ENCODE measurements around the gene ADGRD1. TPM values are rescaled to one million over a fixed set of nuclear protein-coding genes. Genes with fewer than 3 reads are reported as not detected.

The ADGRD1 gene
- polyA plus RNA-seq, 1 donor = 13.7 TPM

DNA sequence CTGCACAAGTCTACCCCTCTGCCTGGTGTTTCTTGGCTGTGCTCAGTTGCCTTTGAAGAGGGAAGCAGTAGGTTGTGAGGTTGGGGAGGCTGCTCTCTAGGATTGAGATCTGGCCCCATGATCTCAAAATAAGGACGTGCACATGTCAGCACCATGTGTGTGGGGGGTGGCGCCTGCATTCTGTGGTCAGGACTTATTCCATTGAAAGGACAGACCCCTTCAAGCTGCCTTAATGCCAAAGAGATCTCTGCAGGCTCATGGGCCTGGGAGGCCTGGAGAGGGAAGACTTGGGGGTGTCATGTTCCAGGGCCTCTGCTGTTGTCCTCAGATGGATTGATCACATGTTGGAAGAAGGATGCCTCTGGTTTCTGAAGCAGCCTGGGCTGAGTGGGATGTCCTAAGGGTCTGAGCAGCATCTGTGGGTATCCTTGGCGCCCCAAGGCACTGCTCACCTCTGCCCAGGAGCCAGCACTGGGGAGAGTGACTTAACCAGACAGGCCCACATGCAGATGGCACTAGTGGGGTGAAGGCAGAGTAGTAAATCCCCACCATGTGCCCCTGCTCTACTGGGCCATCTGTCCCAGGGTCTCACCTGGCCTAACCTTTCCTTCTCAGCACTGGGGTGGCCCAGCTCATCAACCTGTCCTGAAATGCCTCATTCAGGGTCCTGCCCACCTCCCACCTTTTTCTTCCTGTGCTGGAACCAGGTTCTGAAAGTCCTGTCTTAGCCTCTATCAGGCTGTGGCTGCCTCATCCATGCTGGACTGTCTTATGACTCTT lies 118.9 kb downstream of the ADGRD1 start:
- DNase-seq = no peak

DNA sequence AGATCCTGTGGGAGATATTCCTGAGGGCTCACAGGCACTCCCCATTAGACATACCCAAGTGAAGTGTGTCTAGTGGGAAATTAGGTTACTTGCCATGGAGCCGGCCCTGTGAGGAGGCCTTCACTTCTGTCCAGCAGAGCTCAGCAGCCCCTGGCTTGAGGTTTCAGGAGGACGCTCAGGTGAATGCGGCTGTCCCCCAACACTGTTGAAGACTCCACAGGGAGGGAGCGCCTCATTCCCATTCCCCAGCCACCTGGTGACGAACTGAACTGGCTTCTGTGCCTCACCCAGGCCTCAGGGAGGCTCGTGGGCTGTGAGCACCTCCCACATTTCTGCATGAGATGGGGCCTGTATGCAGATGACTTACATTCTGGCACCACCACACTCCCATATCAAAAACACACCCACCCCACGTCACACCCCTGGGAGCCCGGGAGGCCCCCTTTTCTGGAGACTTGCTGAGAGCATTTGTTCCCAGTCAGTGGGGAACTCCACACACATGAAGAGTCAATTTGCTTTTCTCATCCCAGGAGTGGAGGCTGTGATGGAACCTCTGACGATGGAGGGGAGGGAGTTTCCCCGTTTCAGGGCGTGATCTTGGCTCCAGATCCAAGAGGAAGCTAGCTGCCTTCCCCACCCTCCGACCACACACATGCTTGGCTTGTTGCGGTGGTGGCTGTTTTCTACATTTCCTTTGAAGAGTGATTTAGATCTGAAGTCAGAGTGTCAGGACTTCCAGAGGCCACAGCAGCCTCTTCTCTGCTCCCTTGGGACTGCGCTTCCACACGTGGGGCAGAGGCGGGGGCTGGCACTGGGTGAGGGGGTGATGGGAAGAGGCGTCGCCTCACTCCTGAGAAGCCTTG lies 120.7 kb downstream of the ADGRD1 start:
- peak; percentile 48 for DNase-seq

DNA sequence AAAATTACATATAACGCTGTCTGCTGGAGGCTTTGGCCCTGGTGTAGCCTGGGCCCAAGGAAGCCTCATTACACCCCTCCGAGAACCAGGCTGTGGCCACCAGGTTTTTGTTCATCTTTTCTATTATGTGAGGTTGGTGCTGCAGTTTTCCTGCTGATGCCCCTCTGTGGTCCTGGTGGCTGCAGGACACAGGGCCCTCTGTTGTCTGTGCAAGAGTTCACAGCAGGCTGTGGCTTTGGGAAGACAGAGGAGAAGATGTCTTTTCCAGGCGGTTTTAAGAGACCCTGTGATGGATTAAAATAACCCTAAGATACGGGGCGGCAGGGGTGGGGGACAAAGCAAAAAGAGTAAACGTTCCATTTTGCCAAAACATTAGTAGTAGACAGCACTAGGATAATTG lies 121.5 kb downstream of the ADGRD1 start:
- DNase-seq = no peak

DNA sequence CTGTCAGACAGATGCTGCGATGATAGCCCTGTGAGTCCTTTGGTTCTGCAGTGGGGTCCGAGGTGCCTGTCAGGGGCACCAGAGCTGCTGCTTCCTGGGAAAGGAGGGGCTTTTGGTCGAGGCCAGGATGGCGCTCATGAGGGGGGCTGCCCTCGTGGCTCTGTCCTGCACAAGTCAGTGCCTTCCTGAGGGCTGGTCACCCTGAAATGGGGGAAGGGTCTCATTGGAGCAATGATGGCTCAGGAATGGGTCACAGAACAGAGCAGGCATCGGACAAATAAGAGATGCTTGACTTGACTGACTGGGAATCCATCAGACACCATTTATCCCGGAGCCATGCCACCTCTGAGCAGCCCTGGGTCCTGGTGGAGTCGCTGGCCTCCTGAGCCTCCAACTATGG lies 121.9 kb downstream of the ADGRD1 start:
- no peak for DNase-seq

DNA sequence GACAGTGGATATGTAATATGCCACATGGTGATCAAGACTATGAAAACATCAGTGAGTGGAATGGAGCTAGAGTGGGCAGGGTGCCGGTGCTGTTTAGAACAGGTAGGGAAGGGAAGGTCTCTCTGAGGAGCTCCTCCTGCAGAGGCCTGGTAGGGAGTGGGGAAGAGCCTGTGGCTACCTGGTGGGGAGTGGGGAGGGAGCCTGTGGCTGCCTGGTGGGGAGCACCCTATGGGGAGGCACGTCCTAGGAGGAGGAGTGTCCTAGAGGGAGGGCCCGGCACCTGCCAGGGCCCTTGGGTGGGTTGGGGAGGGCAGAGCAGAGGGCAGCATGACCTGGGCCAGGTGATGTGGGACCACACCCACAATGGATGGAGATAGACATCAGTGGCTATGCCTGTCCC lies 122.6 kb downstream of the ADGRD1 start:
- DNase-seq = no peak

DNA sequence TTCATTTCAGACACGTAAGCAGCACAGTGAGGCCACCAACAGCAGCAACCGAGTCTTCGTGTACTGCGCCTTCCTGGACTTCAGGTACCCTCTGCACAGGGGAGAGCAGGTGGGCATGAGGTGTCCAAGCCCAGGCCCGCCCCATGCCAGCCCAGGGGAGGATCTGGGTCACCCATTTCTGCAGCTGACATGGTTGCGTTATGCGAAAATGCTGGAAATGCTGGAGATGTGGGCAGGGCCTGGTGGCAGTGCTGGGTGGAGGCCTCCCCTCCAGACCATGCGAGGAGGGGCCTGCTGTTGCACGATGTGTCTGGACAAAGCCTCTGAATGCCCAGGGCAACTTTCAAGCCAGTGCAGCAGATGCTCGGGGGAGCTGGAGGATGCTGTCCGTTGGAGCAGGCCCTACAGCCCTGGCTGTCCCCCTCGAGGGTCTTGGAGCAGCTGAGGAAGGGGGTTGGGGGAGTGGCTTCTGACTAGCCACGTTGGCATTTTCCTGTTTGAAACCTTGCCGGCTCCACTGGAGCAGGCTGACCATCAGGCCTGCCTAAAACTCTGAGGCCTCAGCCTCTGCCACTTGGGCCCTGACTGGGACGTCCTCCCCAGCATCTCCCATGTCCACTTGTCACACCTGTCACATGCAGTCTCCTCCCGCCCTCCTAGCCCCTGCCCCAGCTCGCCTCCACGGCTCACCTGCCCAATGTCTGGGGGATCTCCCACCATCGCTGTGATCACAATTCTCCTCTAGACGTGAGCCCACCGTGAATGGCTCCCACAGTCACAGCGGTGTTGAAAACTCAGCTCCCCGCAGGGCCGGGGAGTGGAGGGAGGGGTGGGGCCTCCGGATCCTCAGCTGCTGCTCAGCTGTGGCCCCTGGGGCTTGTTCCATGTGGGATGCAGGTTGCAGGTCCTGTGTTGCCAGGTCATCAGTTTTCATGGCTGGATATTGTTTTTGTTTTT lies 123.4 kb downstream of the ADGRD1 start:
- no peak for DNase-seq

DNA sequence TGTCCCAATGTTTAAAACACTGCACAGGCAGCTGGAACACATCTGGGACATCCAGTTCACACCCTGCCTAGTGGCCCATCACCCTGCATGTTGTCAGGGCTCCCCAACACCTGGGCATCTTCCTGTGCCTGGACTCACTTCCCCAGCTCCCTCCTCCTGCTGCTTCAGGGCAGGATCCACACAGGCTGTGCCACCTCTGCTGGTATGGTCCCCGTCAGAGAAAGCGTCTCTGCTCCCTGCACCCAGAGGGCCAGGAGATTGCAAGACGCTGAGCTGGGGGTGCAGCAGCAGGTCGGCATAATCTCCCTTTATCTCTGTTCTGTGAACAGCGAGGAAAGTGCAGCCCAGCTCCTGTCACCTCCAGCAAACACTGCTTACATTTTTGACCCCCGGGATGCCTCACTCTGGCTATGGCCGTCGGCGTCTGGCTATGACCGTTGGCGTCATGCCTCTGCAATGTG lies 124.3 kb downstream of the ADGRD1 start:
- no peak for DNase-seq

DNA sequence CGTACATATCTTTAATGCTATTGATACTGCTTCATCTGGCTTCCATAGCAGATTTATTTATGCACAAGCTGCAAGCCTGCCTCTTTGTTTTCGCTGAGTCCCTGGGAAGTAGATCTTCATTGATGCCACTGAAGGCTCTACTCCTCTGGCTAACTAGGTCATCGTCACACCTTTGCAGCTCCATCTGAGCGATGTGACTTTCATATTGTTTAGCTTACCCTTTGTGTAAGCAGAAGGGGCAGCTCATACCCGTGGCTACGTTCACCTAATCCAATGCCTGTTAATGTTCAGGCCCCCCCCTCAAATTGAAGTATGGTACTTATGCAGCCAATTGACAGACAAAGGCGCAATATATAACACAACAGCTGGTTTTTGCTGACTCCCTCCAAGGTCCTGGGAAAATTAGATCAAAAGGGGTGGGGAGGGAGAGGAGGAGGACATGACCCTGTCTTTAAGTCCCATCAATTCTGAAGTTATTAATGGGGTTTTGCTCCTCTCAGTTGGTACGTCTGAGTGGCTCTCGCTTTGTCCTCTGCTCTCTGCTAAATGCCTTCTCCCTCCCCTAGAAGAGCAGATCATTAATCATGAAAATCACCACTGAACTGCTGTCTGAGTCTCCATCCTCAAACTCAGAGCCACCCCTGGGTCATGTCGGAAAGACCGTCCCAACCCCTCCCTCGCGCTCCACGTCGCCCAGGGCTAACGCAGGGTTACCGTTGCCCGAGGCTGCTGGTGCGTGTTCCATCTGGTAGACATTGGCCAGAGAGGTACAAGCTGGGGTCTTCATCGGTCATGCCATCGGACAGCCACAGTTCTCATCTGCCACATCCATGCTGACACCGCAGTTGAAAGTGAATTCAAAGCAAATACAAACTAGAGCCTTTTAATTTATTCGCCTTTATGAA lies 128.8 kb downstream of the ADGRD1 start:
- no peak for DNase-seq

DNA sequence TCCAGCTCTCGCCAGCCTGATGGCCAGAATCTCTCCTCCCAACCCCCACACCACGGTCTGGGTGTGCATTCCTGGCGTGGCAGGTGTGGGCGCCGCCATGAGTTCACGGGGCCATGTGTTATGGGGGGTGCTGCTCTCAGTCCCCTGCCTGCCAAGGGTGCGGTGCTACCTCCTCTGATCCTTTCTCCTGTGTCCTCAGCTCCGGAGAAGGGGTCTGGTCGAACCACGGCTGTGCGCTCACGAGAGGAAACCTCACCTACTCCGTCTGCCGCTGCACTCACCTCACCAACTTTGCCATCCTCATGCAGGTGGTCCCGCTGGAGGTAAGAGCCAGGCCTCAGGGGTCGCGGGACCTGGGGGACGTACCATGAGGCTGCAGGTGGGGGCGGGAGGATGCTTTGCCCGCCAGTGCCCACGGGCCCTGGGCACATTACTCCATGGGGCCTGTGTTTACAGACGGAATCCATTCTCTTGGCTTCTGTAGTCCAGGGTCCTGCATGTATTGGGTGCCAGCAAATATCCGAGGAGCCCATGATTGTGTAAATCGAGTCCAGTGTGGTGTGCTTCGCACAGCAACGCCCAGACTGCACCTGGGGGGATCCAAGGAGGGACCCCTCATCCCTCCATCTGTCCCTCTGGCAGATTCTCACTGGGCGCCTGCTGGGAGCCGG lies 130.8 kb downstream of the ADGRD1 start:
- DNase-seq = no peak

DNA sequence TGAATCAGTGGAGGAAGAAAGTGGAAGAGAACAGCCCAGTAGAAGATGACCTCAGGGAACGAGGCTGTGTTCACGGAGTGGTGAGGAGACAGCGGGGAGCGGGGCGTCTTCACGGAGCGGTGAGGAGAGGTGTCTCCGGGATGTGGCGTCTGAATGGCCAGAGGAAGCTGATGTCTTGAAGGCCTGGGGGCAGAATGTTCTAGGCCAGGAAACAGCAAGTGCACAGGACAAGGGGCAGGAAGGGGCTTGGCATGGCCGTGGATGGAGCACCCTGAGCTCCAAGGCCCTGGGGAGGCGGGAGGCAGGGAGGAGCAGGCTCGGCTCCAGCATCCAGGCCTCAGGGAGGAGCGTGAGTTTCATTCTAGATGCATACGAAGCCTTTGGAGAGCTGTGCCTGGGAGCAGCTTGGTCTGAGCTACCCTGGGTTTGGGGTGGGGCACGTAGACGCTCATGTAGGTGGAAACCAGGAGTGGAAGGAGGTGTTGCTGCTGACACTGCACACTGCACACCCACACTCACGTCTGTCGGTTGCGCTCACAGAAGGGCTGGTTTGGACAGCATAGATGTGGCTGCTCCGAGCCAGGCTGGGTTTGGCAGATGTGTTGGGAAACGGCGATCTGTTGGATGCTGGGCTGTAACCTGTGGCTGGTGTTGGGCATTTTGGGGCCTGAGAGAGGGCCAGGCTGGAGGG lies 131.6 kb downstream of the ADGRD1 start:
- no peak for DNase-seq

DNA sequence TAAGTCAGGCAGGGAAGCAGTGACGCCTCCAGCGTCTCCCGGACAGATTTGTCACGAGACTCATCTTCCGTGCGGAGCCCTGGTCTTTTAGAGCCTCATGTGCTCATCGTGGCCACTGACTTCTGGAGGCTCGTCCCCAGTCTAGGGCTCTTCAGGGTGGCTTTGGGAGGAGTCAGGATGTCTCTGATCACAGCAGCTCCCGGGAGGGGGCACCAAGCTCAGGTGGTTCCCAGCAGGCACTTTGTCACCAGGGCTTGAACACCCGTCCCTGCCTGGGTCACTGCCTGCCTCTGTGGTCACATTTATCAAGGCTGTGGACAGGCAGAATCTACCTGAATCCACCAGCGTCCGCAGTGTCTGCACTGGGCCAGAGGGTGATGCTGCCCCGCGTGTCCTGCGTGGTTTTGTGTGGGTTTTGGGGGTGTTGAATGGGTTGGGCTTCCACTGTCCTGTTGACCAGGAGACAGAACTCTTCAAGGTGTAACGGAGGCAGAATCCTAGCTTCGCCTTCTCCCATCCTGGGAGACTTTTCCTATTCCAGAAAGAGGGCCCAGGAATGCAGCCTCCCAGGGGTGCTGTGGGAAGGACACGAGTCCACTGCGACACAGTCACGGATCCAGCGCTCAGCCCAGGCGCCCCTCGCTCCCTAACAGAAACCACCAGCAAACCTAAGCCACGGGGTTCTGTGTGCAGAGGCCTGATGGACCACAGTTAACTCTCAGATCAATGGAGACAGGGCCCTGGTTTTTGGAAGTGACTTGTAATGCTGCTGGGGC lies 132.3 kb downstream of the ADGRD1 start:
- DNase-seq = no peak

DNA sequence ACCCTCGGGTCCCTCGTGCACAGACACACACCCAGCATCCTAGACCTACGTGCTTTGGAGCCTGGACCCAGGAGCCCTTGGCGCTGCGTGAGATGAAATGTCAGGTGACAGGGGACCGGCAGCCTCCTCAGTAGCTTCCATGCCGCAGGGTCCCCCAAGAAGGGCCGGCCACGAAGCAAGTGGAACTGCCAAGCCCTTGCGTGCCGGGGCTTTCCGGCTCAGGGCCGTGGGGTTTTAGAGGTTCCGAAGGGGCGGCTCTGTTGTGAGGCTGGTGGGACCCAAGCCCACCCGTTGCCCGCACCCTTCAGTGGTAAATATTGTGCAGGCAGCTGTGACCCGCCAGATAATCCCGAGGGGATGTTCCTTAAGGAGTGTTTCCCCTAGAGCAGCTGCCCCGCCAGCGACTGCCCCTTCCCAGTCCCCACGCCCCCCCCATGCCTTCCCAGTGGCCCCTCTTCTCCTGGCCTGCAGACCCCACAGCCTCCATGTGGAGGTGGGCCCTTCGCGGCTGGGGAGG lies 133.7 kb downstream of the ADGRD1 start:
- DNase-seq = no peak

DNA sequence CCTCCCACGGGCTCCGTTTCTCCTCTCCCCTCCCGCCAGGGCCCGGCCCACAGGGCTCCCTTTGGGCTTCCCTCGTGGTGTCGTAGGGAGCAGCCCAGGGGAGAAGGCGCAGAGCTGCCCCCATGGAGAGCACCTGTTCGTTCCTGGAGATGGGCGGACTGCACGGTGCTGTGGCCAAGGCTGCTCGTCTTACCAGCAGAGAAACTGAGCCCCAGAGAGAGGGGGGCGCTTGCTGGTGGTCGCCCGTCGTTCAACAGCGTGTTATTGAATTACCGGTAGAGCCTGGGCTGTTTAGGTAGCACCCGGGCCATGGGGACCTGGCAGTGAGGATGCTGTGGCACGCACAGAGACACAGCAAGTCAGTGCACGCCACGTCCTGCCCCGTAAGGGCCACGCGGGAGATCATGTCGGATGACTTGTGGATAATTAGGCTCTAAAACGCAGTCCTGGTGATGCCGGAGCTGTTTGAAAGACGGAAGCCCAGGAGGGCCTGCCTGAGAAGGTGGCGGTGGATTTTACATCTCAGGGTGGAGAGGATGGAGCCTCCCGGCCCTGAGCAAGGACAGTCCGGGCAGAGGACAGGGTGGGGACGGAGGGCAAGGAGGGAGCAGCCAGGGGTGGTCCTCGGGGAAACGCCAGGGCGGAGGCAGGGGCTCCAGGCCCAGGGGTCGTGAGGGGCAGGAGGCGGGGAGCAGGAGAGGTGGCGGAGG lies 134.4 kb downstream of the ADGRD1 start:
- DNase-seq = no peak

DNA sequence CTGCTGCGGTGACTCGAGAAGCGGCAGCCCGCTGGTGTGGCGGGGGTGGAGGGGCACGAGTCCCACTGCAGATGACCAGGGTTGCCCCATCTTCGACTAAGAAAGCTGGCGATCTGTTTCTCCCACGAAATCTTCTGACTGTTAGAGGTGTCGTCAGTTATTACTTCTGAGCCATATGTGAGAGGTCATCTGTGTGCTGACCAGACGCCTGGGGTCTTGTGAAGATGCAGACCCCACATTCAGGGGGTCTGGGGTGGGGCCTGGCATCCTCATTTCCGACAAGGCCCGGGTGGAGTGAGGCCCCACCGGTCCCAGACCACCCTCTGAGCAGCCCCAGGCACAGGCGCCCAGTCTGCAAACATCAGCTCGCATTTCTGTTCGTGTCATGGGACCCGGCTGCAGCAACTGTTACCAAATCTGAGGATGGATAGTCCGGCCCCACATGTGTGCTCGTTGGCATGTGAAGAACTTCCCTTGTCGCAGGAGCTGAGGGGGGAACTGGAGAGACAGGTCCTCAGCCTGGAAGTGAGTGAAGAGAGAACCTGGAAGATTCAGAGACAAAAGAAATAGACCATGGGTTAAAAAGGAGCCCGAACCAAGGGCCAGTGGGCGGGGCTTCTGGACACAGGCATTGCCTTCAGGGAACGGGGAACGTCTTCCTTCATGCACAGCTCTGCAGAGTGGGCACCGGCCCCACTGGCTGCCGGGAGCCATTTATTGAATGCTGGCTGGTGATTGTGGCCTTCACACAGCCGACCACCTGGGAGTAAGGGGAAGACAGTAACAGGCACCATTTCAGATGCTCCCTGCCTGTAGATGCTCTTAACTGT lies 135.2 kb downstream of the ADGRD1 start:
- DNase-seq = no peak

DNA sequence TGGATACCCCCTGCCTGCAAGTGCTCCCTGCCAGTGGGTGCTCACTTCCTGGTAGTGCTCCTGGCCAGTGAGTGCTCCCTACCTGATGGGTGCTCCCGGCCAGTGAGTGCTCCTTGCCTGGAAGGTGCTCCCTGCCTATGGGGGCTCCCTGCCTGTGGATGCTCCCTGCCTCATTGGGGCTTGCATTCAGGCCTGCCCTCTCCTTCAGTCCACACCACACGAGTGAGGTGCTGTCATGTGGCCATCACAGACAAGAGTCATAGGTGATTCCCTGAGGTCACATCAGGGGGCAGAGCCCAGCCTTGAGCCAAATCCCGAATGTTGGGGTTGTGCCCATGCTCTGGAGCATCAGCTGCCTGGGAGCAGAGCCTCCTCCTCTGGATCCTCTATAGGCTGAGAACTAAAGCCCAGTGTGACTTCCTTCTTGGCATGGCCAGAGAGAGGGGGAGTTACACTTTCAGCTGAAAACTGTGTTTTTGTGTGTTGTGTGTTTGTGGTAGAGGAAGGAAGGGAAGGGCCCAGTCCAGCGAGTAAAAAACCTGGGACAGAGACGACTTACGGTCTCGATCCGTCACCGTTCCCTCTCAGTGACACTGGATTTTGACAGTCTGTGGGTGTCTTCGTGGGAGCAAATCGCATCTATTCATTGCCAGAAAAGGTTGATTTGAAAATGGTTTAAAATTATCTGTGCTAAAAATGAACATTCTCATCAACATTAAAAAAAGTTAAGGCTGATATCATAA lies 136.0 kb downstream of the ADGRD1 start:
- DNase-seq = no peak
